Esophagus muscularis mucosa (tissue), 4 donors: ENCODE data around the gene GRAMD2A.

Source experiments
- EP300 ChIP-seq: sonication (generic); formaldehyde crosslinking; IDR thresholded peaks from one replicate; pipeline ENCODE4 v1.6.1; 2017; ENCODE audit warnings: antibody characterized with exemption
- POLR2AphosphoS5 ChIP-seq, 2 donors: sonication (generic); formaldehyde crosslinking; IDR thresholded peaks; one replicate each; pipeline ENCODE4 v1.6.1; 2017; ENCODE audit warnings: antibody characterized with exemption in 2 of 2
- TF ChIP-seq, protein P1 (sequence below), 3 experiments: fragments of 200-600 bp in 2 of 3; fragments of 450-650 bp in 1 of 3; sonication (generic) in 2 of 3; IDR thresholded peaks; one replicate each; pipeline ENCODE4 v1.5.1; 2017 to 2019; ENCODE audit warnings: antibody characterized with exemption in 3 of 3, mild to moderate bottlenecking in 2 of 3, moderate library complexity in 1 of 3

DNA sequence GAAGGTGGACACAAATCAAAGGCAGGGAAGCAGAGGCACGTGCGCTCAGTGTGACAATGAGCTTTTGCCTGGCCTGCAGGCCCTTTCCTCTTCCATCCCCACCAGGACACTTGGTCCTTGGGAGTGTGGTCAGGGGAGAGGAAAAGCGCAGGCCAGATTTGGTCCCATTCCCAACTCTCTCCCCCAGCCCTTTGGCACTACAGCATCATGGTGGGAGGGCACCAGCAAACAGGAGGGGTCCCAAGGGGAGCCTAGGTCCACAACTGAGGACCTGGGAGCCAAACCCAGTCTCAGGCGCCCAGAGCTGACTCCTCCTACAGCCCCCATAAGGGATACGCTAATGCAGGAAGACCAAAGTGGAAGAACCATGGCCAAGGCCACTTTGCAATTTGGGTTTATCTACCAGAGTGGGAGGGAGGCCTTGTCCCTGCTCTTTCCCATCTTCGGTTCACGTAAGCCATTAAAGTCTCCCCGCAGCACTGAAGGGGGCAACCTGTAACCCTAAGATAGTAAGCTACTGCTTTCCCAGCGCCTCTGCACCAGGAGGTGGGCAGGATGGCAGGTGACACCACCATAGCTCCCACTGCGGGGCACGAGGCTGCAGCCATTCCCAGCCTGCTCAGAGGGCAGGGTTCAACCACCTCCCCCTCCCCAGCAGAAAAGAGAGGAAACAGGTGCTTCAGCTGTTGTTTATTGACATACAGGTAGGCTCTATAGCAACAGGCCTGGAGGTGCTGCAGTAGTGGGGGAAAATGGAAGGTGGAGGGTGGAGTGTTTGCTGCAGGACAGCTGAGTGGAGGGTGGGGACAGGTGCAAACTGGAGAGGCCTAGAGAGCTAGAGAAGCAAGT, 993 bp upstream of the GRAMD2A start:
- TF ChIP-seq, protein P1, sequence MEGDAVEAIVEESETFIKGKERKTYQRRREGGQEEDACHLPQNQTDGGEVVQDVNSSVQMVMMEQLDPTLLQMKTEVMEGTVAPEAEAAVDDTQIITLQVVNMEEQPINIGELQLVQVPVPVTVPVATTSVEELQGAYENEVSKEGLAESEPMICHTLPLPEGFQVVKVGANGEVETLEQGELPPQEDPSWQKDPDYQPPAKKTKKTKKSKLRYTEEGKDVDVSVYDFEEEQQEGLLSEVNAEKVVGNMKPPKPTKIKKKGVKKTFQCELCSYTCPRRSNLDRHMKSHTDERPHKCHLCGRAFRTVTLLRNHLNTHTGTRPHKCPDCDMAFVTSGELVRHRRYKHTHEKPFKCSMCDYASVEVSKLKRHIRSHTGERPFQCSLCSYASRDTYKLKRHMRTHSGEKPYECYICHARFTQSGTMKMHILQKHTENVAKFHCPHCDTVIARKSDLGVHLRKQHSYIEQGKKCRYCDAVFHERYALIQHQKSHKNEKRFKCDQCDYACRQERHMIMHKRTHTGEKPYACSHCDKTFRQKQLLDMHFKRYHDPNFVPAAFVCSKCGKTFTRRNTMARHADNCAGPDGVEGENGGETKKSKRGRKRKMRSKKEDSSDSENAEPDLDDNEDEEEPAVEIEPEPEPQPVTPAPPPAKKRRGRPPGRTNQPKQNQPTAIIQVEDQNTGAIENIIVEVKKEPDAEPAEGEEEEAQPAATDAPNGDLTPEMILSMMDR (IDR thresholded peaks at IDR 0.05) = no peak
- TF ChIP-seq EP300 = no peak
- TF ChIP-seq POLR2AphosphoS5 (IDR thresholded peaks at IDR 0.05) = no peak
